GM19023 (cell line): Measurements from ENCODE around the gene S1PR4.
"Not testable (repeated sequence)": the region's sequence is repeated elsewhere in the genome, so short reads cannot be mapped to it uniquely, and the experiment has no call there.

Experiments
- ATAC-seq: cut with Tn5 transposase; IDR thresholded peaks from one replicate; pipeline ENCODE4 v1.9.1; 2021; ENCODE audit warnings: mild to moderate bottlenecking, moderate library complexity; ENCODE audit not compliant: unreplicated experiment

S1PR4 gene

GRCh38 chr19:3192684-3193083, 14.1 kb downstream of the S1PR4 start:
- ATAC-seq: no peak

DNA sequence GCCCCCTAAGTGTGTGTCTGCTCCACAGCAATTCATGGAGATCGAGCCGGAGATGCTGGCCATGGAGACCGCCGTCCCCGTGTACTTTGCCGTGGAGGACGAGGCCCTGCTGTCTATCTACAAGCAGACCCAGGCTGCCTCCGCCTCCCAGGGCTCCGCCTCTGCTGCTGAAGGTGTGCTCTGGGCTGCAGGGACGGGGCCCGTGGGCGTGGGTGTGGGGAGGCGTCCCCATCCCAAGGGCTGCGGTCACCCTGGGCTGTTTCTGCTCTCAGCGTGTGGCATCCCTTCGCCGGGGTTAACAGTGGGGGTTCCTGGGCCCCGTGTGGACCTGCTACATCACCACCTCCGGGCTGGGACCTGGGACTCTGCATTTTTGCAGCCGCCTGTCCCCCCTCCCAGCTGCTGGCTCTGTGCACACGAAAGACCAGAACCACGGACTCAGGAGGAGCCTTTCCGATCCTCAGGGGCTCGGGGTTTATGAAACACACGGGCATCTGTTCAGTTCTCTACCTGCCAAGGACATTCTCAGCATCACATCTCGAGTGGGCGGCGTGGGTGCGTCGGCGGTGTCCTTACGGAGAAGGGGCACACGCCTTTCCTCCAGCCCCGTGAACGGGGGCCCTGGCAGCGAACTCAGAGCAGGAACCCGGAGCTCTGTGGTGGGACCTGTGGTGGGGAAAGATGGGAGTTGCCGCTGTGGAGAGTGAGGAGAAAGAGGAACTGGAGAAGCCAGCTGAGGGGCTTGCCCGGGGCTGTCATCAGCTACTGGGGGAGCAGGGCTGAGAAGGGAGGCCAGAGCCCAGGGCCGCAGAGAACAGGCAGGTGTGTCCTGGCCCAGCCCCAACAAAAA, 14.9 kb downstream of the S1PR4 start:
- ATAC-seq: no peak

GRCh38 chr19:3194106-3195087, 15.8 kb downstream of the S1PR4 start:
- ATAC-seq: no peak

- no peak for ATAC-seq
Observed at GRCh38 chr19:3196064-3196932, 17.7 kb downstream of the S1PR4 start.

DNA sequence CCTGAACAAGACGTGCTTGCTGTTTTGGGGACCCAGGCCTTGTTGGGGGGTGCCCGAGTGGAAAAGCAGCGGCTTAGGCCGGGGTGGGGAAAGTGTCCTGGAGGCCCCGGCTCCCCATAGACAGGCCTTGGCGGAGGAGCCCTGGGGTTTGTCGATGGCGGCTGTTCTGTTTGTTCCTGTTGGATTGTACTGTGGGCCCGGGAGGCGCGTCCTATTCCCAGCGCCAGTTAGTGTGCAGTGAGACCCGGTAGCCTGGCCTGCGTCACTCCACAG, 18.3 kb downstream of the S1PR4 start:
- ATAC-seq: no peak

DNA sequence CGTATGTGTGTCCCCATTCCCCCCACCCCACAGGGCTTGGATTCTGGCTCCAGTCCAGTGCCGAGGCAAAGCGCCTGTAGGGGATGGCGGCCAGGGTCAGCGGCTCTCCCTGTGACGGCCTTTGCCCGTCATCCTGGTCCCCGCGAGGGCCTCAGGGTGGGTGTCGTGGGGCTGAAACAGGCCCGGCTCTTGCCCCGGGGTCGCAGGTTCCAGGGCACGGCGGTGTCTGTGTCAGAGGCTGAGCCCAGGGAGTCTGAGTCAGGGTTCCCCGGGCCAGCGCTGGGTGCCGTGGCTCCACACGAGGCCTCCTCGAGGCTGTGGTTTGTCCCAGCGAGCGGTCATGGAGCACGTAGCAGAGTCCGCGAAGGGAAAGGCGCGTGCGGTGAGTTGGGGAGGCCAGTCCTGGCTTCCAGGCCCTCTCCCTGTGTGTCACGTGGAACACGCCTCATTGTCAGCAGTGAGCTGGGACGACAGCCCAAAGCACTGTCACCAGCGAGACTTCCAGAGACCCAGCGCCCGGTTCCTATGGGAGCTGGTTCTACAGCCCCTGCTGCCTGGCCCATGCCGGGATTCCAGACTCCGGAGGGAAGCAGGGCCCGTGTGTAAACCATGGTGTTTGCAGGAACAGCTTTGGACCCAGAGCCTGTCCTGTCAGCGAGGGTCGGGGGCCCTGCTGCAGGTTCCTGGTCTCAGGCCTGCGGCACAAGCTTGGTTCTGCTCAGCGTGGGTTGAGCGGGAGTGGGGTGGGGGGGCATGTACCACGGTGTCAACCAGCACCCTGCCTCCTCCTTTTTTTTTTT, 20.5 kb downstream of the S1PR4 start:
- no peak for ATAC-seq

- no peak for ATAC-seq
Observed at GRCh38 chr19:3201072-3201700, 22.6 kb downstream of the S1PR4 start.

- ATAC-seq: no peak
Observed at GRCh38 chr19:3201911-3202310, 23.3 kb downstream of the S1PR4 start.

- no peak for ATAC-seq
Observed at GRCh38 chr19:3202346-3202745, 23.8 kb downstream of the S1PR4 start.

- not testable (repeated sequence) for ATAC-seq
Observed at GRCh38 chr19:3202895-3203294, 24.3 kb downstream of the S1PR4 start.

- no peak for ATAC-seq
Observed at GRCh38 chr19:3203805-3204645, 25.5 kb downstream of the S1PR4 start.

- no peak for ATAC-seq
Observed at GRCh38 chr19:3204646-3205275, 26.2 kb downstream of the S1PR4 start.

DNA sequence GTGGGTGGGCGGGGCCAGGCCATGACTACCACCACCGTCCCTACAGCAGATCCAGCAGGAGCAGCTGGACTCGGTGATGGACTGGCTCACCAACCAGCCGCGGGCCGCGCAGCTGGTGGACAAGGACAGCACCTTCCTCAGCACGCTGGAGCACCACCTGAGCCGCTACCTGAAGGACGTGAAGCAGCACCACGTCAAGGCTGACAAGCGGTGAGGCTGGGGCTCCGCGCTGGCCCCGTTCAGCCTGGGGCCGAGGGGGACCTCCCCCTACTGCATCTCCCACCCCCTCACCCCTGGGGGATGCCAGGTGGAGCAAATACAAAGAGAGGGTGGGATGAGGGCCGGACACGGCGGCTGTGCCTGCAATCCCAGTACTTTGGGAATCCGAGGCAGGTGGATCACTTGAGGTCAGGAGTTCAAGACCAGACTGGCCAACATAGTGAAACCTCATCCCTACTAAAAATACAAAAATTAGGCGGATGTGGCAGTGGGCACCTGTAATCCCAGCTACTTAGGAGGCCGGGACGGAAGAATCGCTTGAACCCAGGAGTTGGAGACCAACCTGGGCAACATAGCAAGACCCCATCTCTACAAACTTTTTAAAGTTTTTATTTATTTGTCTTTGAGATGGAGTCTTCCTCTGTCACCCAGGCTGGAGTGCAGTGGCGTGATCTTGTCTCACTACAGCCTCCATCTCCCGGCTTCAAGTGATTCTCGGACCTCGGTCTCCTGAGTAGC, 27.8 kb downstream of the S1PR4 start:
- no peak for ATAC-seq

DNA sequence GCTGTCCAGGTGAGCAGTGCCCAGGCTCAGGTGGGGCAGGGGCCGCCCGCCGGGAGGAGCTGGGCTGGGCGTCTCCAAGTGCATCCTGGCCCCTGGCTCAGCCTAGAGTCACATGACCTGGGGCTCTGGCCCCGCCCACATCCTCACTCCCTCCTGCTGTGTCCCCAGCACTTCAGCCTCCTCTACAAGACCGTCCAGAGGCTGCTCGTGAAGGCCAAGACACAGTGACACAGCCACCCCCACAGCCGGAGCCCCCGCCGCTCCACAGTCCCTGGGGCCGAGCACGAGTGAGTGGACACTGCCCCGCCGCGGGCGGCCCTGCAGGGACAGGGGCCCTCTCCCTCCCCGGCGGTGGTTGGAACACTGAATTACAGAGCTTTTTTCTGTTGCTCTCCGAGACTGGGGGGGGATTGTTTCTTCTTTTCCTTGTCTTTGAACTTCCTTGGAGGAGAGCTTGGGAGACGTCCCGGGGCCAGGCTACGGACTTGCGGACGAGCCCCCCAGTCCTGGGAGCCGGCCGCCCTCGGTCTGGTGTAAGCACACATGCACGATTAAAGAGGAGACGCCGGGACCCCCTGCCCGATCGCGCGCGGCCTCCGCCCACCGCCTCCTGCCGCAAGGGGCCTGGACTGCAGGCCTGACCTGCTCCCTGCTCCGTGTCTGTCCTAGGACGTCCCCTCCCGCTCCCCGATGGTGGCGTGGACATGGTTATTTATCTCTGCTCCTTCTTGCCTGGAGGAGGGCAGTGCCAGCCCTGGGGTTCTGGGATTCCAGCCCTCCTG, 29.1 kb downstream of the S1PR4 start:
- no peak for ATAC-seq

GRCh38 chr19:3208317-3209207, 30.0 kb downstream of the S1PR4 start:
- no peak for ATAC-seq
